GM19395 (cell line): ENCODE data around the gene TRPT1.
A peak's percentile ranks its signal among the peaks of the same experiment; 100 is the strongest.

Source experiments
- ATAC-seq: cut with Tn5 transposase; IDR thresholded peaks from one replicate; pipeline ENCODE4 v1.9.1; 2021; ENCODE audit warnings: mild to moderate bottlenecking, moderate library complexity; ENCODE audit not compliant: unreplicated experiment

Gene TRPT1

DNA sequence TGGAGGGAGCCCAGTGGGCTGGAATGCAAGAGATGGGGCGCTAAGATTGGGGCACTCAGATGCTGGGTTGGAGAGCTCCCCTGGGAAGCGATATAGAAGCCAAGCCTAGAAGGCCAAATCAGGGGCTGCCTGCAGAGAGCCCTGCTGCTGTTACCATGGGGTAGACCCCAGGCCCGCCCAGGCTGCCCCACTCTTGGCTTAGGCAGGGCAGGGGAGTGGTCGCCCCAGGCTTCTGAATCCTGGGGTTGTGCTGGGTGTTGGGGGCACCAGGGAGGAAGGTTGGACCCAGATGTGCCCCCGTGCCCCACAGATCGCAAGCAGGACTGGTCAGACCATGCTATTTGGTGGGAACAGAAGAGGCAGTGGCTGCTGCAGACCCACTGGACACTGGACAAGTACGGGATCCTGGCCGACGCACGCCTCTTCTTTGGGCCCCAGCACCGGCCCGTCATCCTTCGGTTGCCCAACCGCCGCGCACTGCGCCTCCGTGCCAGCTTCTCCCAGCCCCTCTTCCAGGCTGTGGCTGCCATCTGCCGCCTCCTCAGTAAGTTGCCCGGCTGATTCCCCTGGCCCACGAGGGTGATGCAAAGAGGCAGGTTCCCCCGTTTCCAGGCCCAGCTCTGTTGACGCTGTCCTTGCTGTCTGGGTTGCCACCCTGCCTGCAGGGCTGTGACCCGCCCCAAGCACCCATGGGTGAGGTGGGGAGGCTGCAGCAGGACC is 15.5 kb downstream of the TRPT1 start:
- ATAC-seq: no peak

DNA sequence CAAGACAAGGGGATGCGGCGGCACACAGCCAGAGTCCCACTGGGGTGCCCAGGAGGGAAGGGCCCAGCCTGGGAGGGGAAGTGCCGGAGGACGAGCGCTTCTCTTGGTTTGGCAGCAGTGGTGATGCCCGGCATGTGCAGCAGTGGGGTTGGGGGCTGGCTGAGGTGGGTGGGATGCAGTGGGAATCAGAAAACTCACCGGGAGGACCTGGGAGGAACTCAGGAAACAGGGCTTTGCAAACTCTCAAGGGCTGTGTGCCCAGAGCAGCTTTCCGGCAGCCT is 16.5 kb downstream of the TRPT1 start:
- no peak for ATAC-seq

- no peak for ATAC-seq
Measured at GRCh38 chr11:64208796-64209562, 17.0 kb downstream of the TRPT1 start.

DNA sequence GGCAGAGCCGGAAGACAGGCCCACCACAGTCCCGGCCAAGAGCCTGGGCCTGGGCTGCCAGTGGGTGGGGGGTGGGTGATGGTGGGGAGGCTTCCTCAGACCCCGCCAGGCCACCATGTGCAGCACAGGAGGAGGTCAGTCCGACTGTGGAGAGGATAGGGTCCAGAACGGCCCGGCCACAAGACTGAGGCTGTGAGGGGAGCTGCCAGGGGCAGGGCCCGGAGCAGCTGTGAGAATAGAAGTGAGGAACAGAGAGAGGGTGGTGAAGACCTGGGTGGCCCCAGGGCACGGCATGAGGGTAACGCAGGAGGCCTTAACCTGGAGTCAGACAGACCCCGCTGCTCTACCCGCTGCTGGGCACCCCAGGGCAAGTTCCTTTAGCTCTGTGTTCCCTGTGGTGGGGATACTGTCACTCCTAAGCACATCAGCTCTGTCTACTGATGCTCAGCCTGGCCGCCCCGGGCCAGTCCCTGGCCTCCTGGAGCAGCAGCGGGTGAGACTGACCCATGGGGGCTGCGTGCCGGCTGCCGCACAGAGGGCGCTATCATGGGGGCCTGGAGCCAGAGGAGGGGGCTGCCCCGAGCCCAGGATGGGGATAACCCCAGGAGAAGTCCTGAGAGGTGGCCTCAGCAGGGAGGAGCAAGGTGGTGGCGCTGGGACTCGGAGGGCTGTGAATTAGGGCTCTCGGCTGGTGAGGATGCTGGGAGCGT is 17.7 kb downstream of the TRPT1 start:
- no peak for ATAC-seq

DNA sequence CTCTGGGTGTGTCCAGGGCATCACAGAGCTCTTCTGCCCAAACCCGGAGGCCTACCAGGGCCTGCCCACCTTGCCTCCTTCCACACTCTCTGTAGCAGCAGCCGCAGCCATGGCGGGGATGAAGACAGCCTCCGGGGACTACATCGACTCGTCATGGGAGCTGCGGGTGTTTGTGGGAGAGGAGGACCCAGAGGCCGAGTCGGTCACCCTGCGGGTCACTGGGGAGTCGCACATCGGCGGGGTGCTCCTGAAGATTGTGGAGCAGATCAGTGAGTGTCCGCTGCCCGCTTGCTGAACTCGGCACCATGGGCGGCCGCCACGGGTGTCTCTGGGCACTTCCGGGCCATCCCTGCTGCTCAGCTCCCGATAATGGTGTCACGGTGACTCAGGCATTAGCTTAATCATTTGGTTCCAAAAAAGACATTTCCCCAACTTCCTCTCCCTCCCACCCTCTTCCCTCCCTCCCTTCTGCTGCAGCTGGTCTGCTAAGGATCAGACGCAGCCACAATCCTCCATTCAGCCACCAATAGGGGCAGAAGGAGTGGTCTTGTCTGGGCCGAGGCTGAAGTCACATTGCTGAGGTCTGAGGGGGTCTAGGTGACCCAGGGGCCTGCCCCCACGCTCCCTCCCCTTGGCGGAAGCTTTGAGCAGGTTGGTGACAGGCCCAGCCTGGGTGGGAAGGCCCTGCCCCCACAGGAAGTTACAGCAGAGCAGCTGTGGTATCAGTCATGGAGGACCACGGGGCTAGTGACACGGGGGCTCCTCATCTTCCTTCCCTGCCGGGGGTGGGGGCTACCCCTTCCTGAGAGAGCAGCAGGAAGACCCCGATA is 18.5 kb downstream of the TRPT1 start:
- ATAC-seq: peak; percentile 60

DNA sequence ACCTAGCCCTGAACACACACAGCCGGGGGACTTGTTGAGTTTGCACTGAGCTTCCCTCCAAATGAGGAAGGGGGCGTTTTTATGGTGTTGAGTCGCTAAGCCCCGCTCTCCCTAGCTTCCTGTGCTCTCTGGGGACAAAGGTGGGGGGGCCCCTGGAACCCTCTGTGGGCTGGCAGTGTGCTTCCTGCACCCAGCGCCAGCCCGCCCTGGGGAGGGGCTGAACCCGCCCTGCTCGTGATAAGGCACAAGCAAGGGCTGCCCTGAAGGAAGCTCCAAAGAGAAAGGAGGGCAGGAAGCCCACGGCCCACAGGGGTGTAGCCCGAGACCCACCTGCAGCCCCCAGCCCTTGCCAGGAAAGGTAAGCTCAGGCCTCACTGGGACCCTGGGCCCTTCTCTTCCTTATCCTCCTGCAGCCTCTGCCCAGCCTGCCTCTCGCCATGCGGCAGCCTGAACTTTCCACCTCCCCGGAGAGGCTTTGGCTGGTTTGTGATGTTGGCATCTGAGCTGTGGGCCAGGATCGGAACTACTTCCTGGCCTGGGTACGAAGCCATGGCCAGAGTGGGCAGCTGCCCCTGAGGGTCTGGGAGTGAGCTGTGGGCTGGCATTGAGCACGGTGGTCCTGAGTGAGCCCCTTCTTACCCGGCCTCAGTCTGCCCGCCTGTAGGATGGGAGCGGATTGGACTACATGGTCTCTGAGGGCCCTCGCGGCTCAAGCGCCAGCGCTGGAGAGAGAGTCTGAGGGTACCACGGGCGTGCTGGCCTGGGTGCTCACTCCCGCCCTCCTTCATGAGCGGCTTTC is 19.3 kb downstream of the TRPT1 start, which contains the start of gene FERMT3:
Gene FERMT3 (plus strand): TSS at position 265 of the 799 bp plus-strand sequence. CDS start 644 bp downstream, outside the sequence.
- no peak for ATAC-seq

- no peak for ATAC-seq
Measured at GRCh38 chr11:64204464-64204989, 21.5 kb downstream of the TRPT1 start.

DNA sequence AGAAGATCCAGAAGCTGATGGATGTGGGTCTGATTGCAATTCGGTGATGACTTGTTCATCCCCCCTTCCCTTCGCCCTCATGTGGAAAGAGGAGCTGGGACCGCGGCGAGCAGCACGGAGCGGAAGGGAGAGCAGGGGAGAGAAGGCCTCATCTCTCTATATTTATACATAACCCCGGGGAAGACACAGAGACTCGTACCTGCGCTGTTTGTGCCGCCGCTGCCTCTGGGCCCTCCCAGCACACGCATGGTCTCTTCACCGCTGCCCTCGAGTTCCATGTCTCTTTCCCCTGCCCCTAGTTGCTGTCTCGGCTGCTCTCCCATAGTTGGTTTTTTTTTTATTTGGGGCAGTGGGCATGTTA is 21.9 kb downstream of the TRPT1 start:
- ATAC-seq: no peak

DNA sequence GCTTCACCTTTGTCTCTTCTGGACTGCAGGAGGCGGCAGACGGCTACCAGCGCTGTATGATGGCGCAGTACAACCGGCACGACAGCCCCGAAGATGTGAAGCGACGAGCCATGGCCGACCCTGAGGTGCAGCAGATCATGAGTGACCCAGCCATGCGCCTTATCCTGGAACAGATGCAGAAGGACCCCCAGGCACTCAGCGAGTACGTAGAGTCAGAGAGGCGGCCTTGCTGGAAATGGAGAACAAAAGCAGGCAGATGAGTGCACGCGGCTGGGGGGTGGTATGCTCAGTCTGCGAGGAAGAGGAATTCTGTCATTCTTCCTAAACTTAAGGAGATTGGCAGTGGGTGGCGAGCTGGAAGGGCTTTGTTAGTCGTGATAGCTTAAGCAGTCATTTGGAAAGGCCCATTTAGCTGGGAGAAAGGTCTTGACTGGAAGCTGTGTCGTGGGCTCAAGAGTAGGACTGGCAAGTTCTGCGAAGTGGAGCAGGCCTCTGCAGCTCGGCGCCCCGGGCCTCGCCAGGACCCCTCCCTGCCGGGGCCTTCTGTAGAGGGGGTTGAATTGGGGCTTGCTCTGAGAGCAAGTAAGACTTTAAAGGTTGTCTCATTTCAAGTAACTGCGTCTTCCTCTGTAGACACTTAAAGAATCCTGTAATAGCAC is 22.4 kb downstream of the TRPT1 start:
- no peak for ATAC-seq

- ATAC-seq: no peak
Measured at GRCh38 chr11:64202992-64203391, 23.0 kb downstream of the TRPT1 start.

DNA sequence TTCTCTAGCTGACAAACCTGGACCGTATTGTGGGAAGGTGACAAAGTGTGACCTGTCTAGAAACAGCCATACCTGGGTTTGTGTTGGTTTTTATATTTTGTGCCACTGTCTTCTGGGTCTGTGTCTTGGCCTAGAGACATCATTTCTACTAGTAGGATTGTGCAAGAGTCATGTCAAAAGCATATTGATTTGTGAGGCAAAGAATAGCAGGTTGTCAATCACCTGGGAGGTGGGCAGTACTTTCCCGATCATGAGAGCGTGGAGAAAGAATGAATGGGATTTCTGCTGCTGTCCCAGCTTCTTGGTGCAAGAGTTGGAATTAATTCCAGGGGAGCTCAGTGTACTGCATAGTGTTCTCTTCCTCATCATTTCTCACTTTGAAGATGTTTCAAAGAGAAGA is 24.4 kb downstream of the TRPT1 start:
- no peak for ATAC-seq

DNA sequence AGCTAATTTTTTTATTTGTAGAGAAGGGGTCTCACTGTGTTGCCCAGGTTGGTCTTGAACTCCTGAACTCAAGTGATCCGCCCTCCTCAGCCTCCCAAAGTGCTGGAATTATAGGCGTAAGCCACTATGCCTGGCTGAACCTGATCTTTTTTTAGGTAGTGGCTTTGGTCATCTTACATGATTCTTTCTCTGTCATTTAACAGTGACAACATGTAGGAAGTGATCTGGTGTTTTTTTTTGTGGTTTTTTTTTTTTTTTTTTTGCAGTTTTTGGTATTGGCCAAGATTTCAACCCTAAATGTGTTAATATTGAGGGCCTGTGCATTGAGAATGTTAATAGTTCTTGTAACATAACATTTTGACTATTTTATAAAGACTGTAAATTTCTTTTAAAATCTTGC is 27.5 kb downstream of the TRPT1 start:
- ATAC-seq: no peak

DNA sequence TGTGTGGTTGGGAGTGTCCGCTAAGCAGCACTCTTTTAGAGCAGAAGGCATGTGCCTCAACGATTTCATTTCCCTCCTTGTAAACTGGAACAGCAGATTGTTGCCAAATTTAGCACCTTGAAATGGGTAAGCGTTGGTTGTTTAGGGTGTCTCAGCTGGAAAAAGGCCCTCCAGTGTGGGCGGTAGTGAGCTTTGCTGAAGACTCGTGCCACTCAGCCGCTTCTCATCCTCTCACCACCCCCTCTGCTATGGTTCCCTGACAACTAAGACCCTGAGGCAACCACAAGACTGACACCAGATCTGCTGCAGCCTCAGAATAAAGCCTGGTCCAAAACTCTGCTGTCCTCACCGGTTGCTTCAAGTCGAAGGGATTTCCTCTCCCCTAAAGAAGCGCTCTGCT is 29.4 kb downstream of the TRPT1 start:
- no peak for ATAC-seq

GRCh38 chr11:64192434-64192833 is 33.6 kb downstream of the TRPT1 start:
- no peak for ATAC-seq

- ATAC-seq: no peak
Measured at GRCh38 chr11:64186492-64187165, 39.4 kb downstream of the TRPT1 start.

DNA sequence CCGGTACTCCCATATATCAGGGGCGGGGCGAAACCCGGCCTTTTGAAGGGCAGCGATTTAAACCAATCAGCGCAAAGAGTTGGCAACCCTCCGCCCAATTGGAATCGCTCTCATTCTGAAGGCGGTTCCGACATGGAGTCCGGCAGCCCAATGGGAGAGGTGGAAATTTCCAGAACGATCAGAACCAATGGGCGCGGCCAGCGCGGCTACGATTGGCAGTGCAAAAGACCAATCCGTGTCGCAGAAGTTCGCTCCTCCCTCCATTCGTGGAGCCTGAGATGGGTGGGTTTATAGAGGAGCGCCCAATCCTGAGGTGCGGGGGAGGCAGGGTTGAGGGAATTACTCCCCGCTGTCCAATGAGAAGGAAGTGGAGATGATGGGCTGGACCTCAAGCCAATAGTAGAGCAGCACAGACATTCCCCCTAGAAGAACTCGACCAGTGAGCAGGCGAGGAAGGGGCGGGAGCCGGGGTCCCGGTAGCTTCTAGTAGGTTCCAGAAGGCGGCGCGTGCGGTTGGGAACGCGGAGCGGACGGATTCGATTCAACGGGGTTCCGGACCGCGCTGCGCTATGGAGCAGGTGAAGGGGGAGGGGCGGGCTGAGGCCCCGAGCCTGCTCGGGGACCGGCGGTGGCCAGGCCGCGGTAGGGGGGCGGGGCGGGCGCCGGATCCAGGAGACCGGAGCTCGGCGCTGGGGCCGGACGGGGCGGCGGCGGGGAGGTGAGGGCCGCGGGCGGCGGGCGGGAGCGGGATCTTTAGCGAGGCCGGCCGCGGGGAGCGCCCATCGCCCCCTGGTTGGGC is 40.1 kb downstream of the TRPT1 start, which contains the start of gene STIP1:
Gene STIP1 (plus strand): TSS at position 479 of the 799 bp plus-strand sequence. CDS start 91 bp downstream, at position 570.
- peak; percentile 83 for ATAC-seq

GRCh38 chr11:64185175-64185692 is 40.8 kb downstream of the TRPT1 start:
- peak; percentile 27 for ATAC-seq

DNA sequence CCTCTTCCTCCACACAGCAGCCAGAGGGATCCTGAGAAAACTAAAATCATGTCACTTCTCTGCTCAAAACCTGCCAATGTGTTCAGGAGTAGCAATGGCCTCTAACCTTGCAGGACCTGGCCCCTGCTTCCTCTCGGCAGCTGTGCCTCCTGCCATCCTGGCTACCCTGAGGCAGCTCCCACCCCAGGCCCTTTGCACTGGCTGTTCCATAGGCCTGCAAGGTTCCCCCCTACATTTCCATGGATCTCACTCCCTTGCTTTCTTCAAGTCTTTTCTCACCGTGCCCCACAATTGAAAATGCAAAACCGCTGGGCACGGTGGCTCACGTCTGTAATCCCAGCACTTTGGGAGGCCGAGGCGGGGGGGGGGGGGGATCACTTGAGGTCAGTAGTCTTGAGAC is 42.1 kb downstream of the TRPT1 start:
- no peak for ATAC-seq
